ENCODE measurements around the gene ABCC4.
"Not testable (repeated sequence)": the region's sequence is repeated elsewhere in the genome, so short reads cannot be mapped to it uniquely, and the experiment has no call there.

The ABCC4 gene

GRCh38 chr13:95195146-95195545, 106.1 kb downstream of the ABCC4 start:
- no peak for DNase-seq (ENCODE audit: low read depth)

- DNase-seq (ENCODE audit: low read depth) = no peak
Measured at GRCh38 chr13:95193509-95194230, 107.6 kb downstream of the ABCC4 start.

- no peak for DNase-seq (ENCODE audit: low read depth)
Measured at GRCh38 chr13:95192998-95193397, 108.3 kb downstream of the ABCC4 start.

GRCh38 chr13:95192564-95192945, 108.7 kb downstream of the ABCC4 start:
- not testable (repeated sequence) for DNase-seq (ENCODE audit: low read depth)

- DNase-seq (ENCODE audit: low read depth) = peak; percentile 24
Measured at GRCh38 chr13:95191821-95192563, 109.3 kb downstream of the ABCC4 start.

GRCh38 chr13:95188128-95188527, 113.1 kb downstream of the ABCC4 start:
- DNase-seq (ENCODE audit: low read depth) = no peak

GRCh38 chr13:95185851-95186250, 115.4 kb downstream of the ABCC4 start:
- peak; percentile 34 for DNase-seq (ENCODE audit: low read depth)

GRCh38 chr13:95185311-95185710, 115.9 kb downstream of the ABCC4 start:
- DNase-seq (ENCODE audit: low read depth) = no peak

GRCh38 chr13:95184317-95184716, 116.9 kb downstream of the ABCC4 start:
- DNase-seq (ENCODE audit: low read depth) = no peak

GRCh38 chr13:95182570-95183265, 118.5 kb downstream of the ABCC4 start:
- DNase-seq (ENCODE audit: low read depth) = no peak

GRCh38 chr13:95181586-95181985, 119.7 kb downstream of the ABCC4 start:
- no peak for DNase-seq (ENCODE audit: low read depth)

- DNase-seq (ENCODE audit: low read depth) = no peak
Measured at GRCh38 chr13:95180513-95181245, 120.6 kb downstream of the ABCC4 start.

- no peak for DNase-seq (ENCODE audit: low read depth)
Measured at GRCh38 chr13:95176611-95177259, 124.5 kb downstream of the ABCC4 start.

- no peak for DNase-seq (ENCODE audit: low read depth)
Measured at GRCh38 chr13:95174517-95174916, 126.7 kb downstream of the ABCC4 start.

- no peak for DNase-seq (ENCODE audit: low read depth)
Measured at GRCh38 chr13:95168191-95168590, 133.1 kb downstream of the ABCC4 start.

GRCh38 chr13:95167003-95167402, 134.2 kb downstream of the ABCC4 start:
- not testable (repeated sequence) for DNase-seq (ENCODE audit: low read depth)

- DNase-seq (ENCODE audit: low read depth) = no peak
Measured at GRCh38 chr13:95164830-95165229, 136.4 kb downstream of the ABCC4 start.

GRCh38 chr13:95160112-95160906, 140.9 kb downstream of the ABCC4 start:
- no peak for DNase-seq (ENCODE audit: low read depth)

GRCh38 chr13:95159458-95159857, 141.8 kb downstream of the ABCC4 start:
- no peak for DNase-seq (ENCODE audit: low read depth)

- DNase-seq (ENCODE audit: low read depth) = no peak
Measured at GRCh38 chr13:95156208-95156607, 145.0 kb downstream of the ABCC4 start.

- no peak for DNase-seq (ENCODE audit: low read depth)
Measured at GRCh38 chr13:95155504-95155903, 145.7 kb downstream of the ABCC4 start.

Data from T follicular helper cell (primary cell).